ENCODE results near the gene FAM72D.
"Not testable (repeated sequence)": the region's sequence is repeated elsewhere in the genome, so short reads cannot be mapped to it uniquely, and the experiment has no call there.

Gene FAM72D

GRCh38 chr1:145093517-145094149 is 2.1 kb upstream of the FAM72D start:
- DNase-seq: not testable (repeated sequence)

- DNase-seq: not testable (repeated sequence)
These were observed 1.0 kb upstream of the FAM72D start for GRCh38 chr1:145094655-145095211.

- not testable (repeated sequence) for DNase-seq
These were observed 6.0 kb downstream of the FAM72D start for GRCh38 chr1:145101725-145102124.

GRCh38 chr1:145103294-145103693 is 7.5 kb downstream of the FAM72D start:
- not testable (repeated sequence) for DNase-seq

DNA sequence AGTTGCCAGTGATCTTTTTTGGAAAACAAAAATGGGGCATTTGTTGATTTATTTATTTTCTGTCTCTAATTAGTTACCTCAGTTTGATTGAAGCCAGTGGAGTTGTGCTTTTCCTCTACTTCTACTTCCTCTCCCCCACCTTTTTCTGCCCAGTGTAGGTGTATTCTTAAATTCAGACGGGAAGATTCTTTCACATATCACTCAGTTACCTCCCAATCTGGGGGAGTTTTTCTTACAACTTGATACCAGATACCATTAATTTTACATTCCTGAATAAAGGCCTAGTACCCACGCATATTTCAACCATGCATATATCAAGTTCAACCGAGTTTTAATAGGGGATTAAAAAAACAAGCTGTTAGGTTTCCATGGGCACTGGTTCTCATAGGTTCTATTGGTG is 15.9 kb downstream of the FAM72D start:
- DNase-seq: not testable (repeated sequence)

DNA sequence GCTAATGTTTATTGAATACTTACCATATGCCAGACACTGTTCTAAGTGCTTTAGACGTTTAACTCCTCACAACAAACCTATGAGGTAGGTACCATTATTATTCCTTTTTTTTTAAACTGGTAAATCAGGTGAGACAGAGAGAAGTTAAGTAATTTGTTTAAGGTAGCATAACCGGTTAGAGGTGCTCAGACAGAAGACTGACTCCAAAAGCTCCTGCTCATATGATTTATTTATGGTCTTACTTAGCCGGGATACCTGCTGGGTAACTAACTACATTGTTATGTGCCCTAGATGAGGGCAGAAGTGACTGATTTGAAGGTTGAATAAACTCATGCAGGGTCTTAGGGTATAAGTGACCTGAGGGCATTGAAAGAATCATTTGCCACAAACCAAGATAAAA is 16.9 kb downstream of the FAM72D start:
- DNase-seq: not testable (repeated sequence)

GRCh38 chr1:145114560-145115057 is 18.8 kb downstream of the FAM72D start:
- DNase-seq: not testable (repeated sequence)

- not testable (repeated sequence) for DNase-seq
These were observed 20.1 kb downstream of the FAM72D start for GRCh38 chr1:145115587-145116493.

DNA sequence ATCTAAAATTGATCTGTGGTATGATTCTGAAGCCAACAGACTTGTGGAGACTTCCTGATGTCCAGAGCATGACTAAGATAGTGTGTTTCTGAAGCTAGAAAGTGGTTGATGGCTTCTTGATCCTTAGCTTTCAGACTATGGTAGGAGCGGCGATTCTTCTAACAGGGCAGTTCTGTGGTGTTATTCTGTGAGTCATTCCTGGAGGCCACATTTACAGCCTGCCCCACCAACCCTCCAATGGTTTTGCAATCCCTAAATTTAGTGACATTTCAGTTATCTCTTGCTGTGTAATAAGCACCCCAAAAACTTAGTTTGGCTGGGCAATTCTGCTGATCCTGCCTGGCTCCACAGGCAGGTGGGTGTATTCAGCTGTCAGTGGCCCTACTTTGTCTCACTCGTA is 24.1 kb downstream of the FAM72D start:
- not testable (repeated sequence) for DNase-seq

- DNase-seq: not testable (repeated sequence)
These were observed 26.7 kb downstream of the FAM72D start for GRCh38 chr1:145122344-145123061.

GRCh38 chr1:145123062-145123395 is 27.3 kb downstream of the FAM72D start:
- DNase-seq: not testable (repeated sequence)

GRCh38 chr1:145123992-145124641 is 28.3 kb downstream of the FAM72D start:
- DNase-seq: not testable (repeated sequence)

- DNase-seq: not testable (repeated sequence)
These were observed 29.3 kb downstream of the FAM72D start for GRCh38 chr1:145125112-145125511.

DNA sequence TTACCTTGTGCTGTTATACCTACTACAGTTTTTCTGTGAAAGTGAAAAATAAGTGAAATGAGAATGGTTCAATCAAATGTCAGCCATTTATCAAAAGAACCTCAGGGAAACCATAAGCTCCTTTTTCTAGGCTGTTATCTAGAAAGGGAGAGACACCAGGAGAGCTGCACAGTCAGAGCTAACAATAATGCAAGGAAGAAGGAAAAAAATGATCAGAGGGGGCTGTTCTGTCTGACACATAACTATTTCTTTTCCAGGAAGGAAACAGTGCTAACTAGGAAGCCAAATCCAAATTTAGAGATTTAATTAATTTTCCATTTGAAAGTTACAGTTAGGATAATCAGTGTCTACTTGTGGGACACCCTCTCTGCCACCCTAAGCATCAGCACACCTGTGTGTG is 31.4 kb downstream of the FAM72D start:
- not testable (repeated sequence) for DNase-seq

- not testable (repeated sequence) for DNase-seq
These were observed 33.1 kb downstream of the FAM72D start for GRCh38 chr1:145128697-145129469.

- DNase-seq: not testable (repeated sequence)
These were observed 38.7 kb downstream of the FAM72D start for GRCh38 chr1:145134476-145134875.

DNA sequence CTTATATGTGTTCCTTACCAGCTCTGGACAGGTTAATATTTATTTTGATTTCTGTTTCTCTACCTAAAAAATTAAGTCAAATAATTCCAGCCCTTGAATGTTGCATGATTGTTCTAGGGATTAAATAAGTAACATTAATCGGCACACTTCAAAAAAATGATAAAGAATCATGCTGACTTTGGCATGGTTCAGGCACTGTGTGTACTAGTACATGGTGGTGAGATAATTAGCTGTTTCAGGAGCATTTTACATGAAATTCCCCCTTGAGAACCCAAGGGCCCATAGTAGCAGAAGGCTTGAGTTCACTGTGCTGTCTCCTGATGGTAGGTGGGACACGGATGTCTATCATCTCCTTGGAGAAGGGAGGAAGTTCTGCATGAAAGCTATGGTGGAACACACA is 44.8 kb downstream of the FAM72D start:
- DNase-seq: not testable (repeated sequence)

- not testable (repeated sequence) for DNase-seq
These were observed 48.6 kb downstream of the FAM72D start for GRCh38 chr1:145144264-145144913.

DNA sequence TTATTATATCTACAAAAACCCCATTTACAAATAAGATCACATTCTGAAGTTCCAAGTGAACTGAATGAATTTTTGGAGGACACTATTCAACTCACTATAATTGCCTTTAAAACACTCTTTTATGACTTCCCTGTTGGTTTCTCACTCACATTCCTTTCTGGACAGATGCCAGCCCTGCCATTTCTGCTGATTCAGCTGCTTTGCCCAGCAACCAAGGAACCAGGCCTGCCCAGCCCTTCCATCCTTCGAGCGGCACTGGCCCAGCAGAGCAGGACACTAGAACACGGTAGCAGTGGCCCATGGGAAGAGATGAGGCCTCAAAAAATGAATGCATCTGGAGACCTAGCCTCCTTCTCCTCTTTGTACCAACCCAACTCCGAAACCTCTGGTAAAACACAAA is 50.5 kb downstream of the FAM72D start:
- DNase-seq: not testable (repeated sequence)

GRCh38 chr1:145147172-145147571 is 51.4 kb downstream of the FAM72D start:
- DNase-seq: not testable (repeated sequence)

- not testable (repeated sequence) for DNase-seq
These were observed 59.6 kb downstream of the FAM72D start for GRCh38 chr1:145155421-145155820.

Data from DMS153 (cell line).